Stimulated activated CD4-positive, alpha-beta T cell treated with anti-CD3 and anti-CD28 coated beads, Interleukin-2, amount 100 ng/mL, for 4 hours (primary cell): ENCODE results near the gene CNP.
A peak's percentile ranks its signal among the peaks of the same experiment; 100 is the strongest.

Experiments used
- DNase-seq: peaks from one replicate; pipeline ENCODE4 v3.0.0-alpha.2; 2020; ENCODE audit warnings: low read depth

Gene CNP

GRCh38 chr17:41942626-41943373 lies 23.8 kb upstream of the CNP start:
- no peak for DNase-seq

GRCh38 chr17:41943492-41943891 lies 23.1 kb upstream of the CNP start:
- no peak for DNase-seq

- DNase-seq: no peak
These were observed 21.7 kb upstream of the CNP start for GRCh38 chr17:41944943-41945342.

GRCh38 chr17:41948762-41949460 lies 17.7 kb upstream of the CNP start:
- DNase-seq: no peak

DNA sequence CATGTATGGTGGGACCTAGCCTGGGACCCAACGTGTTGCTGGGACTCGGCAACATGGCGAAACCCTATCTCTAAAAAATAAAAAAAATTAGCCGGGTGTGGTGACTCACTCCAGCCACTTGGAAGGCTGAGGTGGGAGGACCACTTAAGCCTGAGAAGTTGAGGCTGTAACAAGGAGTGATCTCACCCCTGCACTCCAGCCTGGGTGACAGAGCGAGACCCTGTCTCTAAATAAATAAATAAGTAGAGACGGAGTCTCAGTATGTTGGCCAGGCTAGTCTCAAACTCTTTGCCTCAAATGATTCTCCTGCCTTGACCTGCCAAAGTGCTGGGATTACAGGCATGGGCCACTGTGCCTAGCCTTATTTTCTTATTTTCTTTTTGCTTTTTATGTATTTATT lies 10.1 kb upstream of the CNP start:
- no peak for DNase-seq

- DNase-seq: no peak
These were observed 9.3 kb upstream of the CNP start for GRCh38 chr17:41957031-41957868.

DNA sequence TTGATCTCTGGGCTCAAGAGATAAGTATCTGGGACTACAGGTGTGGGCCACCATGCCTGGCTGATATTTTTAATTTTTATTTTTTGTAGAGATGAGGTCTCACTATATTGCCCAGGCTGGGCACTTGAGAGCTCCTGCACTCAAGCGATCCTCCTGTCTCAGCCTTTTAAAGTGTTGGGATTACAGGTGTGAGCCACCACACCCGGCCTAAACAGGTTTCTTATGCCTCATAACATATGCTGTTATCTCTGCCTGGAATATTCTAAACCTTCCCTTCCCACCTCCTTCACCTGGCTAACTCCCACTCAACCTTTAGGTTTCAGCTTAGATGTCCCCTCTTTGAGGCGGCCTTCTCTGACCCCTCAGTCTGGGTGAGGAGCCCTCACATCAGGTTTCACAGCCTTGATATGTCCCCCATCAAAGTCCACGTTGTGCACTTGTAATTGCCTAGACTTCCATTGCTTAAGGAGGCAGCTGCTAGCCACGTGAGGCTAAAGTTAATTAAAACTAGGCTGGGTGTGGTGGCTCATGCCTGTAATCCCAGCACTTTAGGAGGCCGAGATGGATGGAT lies 8.6 kb upstream of the CNP start:
- DNase-seq: no peak

DNA sequence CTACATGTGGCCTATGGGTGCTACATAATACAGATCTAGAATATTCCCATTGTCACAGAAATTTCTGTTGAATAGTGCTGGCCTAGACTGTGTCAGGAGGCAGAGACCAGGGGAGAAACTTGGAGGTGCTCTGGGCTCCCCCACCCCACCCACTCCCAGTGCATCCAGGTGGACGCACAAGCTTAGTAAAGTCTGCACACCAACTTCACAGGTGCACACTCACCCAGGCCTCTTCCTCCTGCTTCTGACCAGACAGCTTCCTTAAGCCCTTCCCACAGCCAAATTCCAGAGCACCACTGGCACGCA lies 7.6 kb upstream of the CNP start:
- no peak for DNase-seq

- DNase-seq: no peak
These were observed 7.1 kb upstream of the CNP start for GRCh38 chr17:41959336-41960095.

DNA sequence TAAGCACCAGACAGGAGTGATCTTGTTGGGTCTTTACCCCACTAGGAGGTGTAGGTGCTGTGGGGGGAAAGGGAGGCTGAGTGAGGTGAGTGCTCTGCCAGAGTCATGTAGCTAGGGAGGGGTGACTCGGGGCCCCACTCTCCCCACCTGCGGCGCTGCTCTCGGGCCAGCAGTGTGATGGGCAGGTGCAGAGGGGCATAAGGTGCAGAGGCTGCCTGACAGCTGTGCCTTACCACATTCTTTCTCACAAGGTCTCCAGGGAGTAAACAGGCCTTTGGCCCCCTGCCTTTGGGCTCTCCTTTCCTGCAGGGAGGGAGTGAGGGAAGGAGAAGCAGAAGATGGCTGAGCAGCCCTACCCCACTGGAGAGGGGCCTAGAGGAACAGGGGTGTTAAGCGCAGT lies 4.5 kb upstream of the CNP start:
- DNase-seq: no peak

DNA sequence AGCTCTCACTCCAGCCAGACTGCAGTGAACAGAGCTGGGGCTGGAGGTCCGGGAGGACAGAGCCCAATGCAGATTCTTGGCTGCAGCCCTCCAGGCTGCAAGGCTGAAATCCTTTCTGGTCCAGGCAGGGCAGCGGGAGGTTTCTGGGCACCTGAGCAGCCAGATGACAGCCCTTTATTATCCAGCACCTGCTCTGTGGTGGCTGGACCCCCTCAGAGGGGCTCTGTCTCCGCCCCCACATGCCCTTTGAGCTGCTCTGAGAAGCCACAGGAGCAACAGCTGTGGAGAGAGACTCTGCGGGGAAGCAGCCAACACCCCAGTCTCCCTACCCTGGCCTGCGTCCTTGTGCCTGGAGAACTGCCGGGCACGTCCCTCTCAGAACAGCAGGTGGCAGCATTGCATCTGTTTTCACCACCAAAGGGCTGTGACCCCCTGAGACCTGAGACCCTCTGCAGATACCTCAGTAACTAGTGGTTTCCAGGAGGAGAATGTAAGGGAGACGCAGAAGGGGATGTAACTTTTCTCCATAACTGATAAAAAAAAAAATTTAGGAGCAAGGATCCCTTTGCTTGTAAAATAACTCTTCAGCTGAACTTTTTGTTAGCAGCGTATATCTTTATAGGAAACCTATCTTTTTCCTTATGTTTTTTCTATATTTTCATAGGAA lies 3.7 kb upstream of the CNP start:
- DNase-seq: peak; percentile 59

- DNase-seq: peak; percentile 55
These were observed 717 bp upstream of the CNP start for GRCh38 chr17:41965694-41966462.

- no peak for DNase-seq
These were observed 736 bp downstream of the CNP start for GRCh38 chr17:41967141-41967920.

- DNase-seq: no peak
These were observed 1.5 kb downstream of the CNP start for GRCh38 chr17:41967921-41968578.

DNA sequence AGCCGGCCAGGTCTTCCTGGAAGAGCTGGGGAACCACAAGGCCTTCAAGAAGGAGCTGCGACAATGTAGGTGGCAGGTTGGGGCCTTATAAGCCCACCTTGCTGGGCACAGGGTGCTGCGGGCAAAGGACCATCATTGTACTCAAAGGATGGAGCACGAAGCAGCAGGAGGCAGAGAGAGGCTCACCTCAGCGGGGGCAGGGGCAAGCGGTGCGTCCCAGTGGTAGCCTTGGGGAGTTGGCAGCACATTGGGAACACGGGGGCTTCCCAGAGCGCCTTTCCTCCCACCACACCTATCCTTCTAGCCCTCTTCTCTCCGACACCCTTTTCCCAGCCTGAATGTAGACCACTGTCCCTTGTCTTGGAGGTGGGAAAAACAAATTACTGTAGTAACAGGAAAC lies 2.1 kb downstream of the CNP start:
- no peak for DNase-seq

DNA sequence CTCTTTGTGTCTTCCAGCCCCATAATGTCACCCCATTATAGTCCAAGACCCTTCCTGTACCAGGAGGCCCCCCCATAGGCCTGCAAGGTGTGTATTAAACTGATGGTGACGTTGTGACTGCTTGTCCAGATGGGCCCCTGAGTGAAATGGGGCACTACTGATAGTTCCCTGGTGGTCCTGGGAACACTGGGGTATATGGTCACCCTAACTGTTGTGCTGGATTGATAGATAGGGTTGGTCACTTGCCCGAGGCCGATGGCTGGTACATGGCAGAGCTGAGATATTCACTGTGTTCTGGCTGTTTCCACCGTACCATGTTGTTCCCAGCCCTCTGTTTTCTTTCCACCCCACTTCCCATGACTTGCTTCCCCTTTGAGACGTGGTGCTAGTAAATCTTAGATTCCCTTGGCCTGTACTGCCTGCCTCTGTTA lies 4.3 kb downstream of the CNP start:
- no peak for DNase-seq

DNA sequence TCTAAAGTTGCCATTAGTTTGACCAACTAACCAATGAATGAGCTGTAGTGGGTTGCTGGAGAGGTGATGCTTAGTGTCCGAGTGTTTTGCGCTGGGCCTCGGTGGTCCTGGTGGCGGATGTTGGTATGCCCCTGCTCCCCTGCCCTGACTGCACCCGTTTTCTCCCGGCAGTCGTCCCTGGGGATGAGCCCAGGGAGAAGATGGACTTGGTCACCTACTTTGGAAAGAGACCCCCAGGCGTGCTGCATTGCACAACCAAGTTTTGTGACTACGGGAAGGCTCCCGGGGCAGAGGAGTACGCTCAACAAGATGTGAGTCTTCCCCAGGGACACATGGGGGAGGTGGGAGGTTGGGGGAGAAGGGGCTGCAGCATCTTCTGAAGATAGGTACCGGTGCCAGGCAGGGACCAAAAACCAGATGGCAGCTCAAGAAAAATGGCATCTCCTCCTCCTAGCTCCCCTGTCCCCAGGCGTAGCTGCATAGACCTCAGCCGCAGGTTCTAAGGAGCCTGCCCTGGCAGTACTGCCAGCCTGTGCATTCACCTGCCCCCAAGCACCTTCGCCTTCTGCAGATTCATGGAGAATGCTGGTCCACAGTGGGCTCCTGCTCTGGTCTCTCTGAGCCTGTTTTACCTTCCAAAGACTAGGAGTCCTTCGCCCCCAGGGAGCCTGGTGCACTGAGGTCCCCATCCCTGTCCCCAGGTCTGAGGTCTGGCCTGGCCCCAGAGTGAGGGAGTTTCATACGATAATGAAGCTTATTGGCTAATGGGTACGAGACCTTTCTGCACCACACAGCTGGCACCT lies 5.3 kb downstream of the CNP start:
- DNase-seq: no peak
